Chondrocyte (in vitro differentiated cells): ENCODE data around the gene RFX6. TPM values are rescaled to one million over a fixed set of nuclear protein-coding genes. Genes with fewer than 3 reads are reported as not detected.
"Not testable (repeated sequence)": the region's sequence is repeated elsewhere in the genome, so short reads cannot be mapped to it uniquely, and the experiment has no call there.

Experiments used
- DNase-seq: peaks from one replicate; pipeline ENCODE4 v3.0.0; 2021; ENCODE audit warnings: mixed read lengths, low spot score
- H3K27ac Mint-ChIP-seq: one replicate; pipeline ENCODE4 v1.8.0; 2021; ENCODE audit warnings: mild to moderate bottlenecking, moderate library complexity, mixed read lengths; ENCODE audit not compliant: unreplicated experiment
- H3K27me3 Mint-ChIP-seq: 2 replicates; pipeline ENCODE4 v1.8.0; 2021; ENCODE audit warnings: low read depth, mixed read lengths
- H3K36me3 Mint-ChIP-seq: 2 replicates; pipeline ENCODE4 v1.8.0; 2021; ENCODE audit warnings: low read depth, mixed read lengths
- H3K4me1 Mint-ChIP-seq: 2 replicates; pipeline ENCODE4 v1.8.0; 2021; ENCODE audit warnings: low read depth, mild to moderate bottlenecking, mixed read lengths
- H3K4me3 Mint-ChIP-seq: one replicate; pipeline ENCODE4 v1.8.0; 2021; ENCODE audit warnings: mild to moderate bottlenecking, moderate library complexity, mixed read lengths; ENCODE audit not compliant: unreplicated experiment
- H3K9me3 Mint-ChIP-seq: 2 replicates; pipeline ENCODE4 v1.8.0; 2021; ENCODE audit warnings: low read depth, mixed read lengths
- CTCF ChIP-seq: fragments of 200-600 bp; sonication (generic); IDR thresholded peaks from 2 replicates; pipeline ENCODE4 v1.5.0; 2021; ENCODE audit warnings: antibody characterized with exemption, mild to moderate bottlenecking, moderate library complexity
- long read RNA-seq: library from polyadenylated mRNA; stranded (forward); transcript quantifications from one replicate; pipeline ENCODE4 v2.0.0, GENCODE V29; 2021
- total RNA-seq: library from RNA; stranded (reverse); gene quantifications from 3 replicates; pipeline ENCODE4 v1.2.1, GENCODE V29; 2021

Gene RFX6
- total RNA-seq: not detected in 3 replicates
- long read RNA-seq: 0 reads

DNA sequence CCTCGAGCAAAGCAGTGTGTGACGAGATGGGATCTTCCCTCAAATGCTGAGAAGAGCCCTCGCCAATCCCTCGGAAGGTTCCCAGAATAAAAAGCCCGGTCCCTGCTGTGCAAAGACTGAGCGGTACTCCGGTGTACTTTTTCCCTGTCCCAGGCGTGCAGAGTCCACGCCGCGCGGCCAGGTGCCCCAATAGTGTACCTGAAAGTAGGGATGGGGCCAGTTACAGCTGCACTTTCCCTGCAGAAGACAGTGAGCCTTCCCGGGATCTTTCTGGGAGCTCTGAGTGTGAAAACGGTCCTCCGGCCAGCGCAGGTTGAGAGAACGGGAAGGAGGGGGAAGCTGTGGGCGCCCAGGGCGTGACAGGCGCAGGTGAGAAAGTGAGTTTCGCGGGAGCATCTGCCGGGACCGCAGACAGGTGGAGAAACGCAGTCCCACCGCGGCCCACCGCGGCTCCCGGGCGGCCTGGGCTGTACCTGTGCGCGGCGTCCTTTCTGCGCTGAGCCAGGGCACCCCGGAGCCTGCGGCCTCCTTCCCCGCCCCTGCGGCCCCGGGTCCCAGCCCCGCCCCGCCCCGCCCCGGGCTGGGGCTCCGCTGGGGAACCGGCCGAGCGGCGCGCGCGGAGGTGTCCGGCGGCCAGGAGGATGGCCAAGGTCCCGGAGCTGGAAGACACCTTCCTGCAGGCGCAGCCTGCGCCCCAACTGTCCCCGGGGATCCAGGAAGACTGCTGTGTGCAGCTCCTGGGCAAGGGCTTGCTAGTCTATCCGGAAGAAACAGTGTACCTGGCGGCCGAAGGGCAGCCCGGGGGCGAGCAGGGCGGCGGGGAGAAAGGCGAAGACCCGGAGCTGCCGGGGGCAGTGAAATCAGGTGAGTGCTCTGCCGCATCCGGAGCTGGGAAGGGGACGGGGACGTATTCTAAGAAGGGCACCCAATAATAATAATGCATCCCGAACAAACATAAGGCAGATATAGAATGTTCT is at the start of gene RFX6:
RFX6 (plus strand) TSS at position 608 of the 977 bp plus-strand sequence; CDS start at position 642, 34 bp downstream.
- H3K27ac Mint-ChIP-seq: no peak within 1 kb of the TSS
- peaks cover 15% of the 10 kb centered on the region for H3K4me1 Mint-ChIP-seq
- H3K36me3 Mint-ChIP-seq: peaks cover 2% of the 10 kb centered on the region
- no peak for TF ChIP-seq CTCF
- DNase-seq: no peak
- peak within 1 kb of the TSS; percentile 54 for H3K4me3 Mint-ChIP-seq
- peaks cover 52% of the 10 kb centered on the region for H3K27me3 Mint-ChIP-seq
- H3K9me3 Mint-ChIP-seq: peaks cover 11% of the 10 kb centered on the region

DNA sequence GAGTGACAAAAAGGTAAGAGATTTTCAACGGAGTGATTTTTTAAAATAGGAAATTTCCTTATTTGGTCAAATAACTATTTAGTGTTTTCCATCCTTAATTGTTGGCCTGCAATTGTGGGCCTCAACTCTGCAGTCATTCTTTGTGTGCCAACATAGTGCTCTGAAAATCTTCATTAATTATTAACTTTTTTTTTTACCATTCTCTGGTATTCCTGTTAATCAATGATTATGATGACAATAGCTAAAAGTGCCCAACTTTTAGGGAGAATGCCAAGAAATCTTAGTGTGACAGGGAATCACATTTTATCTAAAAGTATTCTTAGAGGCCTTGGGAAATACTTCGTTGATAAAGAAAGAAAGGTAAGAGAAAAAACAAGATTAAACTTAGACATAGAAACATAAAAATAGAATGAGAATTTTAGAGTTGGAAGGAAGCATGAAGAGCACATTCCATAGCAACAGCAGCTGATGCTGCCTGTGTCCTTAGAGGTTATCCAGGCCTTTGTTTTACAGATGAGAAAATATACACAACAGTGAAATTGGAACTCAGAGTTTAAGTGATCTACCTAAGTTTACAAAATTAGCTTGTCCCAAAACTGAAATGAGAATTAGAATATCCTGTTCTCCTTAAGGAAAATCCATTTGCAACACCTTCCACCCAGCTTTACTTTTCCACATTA is 49.3 kb upstream of the RFX6 start:
- no peak for DNase-seq
- Mint-ChIP-seq H3K4me1 (no peaks in the 10 kb centered on the region), H3K36me3 (no peaks in the 10 kb centered on the region), H3K4me3 (no peak overlapping the region), H3K27me3 (peaks cover 10% of the 10 kb centered on the region), H3K9me3 (peaks cover 26% of the 10 kb centered on the region), H3K27ac (no peak overlapping the region)
- no peak for TF ChIP-seq CTCF

DNA sequence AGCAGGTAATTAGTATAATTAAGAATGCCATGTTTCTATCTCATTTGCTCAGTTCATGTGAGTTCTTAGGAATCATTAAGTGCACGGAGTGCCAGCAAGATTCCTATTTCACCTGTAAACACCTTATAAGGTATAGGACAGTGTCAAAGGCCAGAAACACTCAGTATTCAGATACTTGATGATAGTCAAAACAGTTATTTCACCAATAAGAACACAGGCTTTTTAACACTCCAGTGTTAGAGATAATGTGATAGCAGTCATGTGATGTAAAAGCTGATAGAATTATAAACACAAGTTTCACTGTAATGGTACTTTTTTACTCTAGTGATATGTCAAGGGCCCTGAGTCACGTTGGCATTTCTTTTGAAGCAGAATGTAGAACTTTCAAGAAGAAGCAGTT is 48.1 kb upstream of the RFX6 start, which contains the start of gene GPRC6A:
GPRC6A (minus strand) TSS at position 101 of the 400 bp plus-strand sequence; CDS start at position 31, 70 bp downstream.
- no peaks in the 10 kb centered on the region for H3K36me3 Mint-ChIP-seq
- H3K9me3 Mint-ChIP-seq: peaks cover 16% of the 10 kb centered on the region
- H3K27ac Mint-ChIP-seq: no peak within 1 kb of the TSS
- no peak within 1 kb of the TSS for H3K4me3 Mint-ChIP-seq
- no peaks in the 10 kb centered on the region for H3K4me1 Mint-ChIP-seq
- DNase-seq: no peak
- TF ChIP-seq CTCF: no peak
- peaks cover 15% of the 10 kb centered on the region for H3K27me3 Mint-ChIP-seq

GRCh38 chr6:116834526-116834925 is 42.5 kb upstream of the RFX6 start:
- not testable (repeated sequence) for DNase-seq, H3K4me1 Mint-ChIP-seq, H3K36me3 Mint-ChIP-seq, H3K27ac Mint-ChIP-seq, H3K9me3 Mint-ChIP-seq, H3K4me3 Mint-ChIP-seq
- peaks cover 15% of the 10 kb centered on the region for H3K27me3 Mint-ChIP-seq

GRCh38 chr6:116836606-116837342 is 40.3 kb upstream of the RFX6 start:
- H3K27me3 Mint-ChIP-seq: peaks cover 18% of the 10 kb centered on the region
- H3K4me3 Mint-ChIP-seq: no peak overlapping the region
- no peak for DNase-seq
- H3K9me3 Mint-ChIP-seq: no peaks in the 10 kb centered on the region
- H3K27ac Mint-ChIP-seq: no peak overlapping the region
- no peaks in the 10 kb centered on the region for H3K4me1 Mint-ChIP-seq
- H3K36me3 Mint-ChIP-seq: no peaks in the 10 kb centered on the region
- TF ChIP-seq CTCF: no peak
